Karpas-422 (cell line): ENCODE data around the gene ARL2BP. TPM values are rescaled to one million over a fixed set of nuclear protein-coding genes. Genes with fewer than 3 reads are reported as not detected.

Experiments
- DNase-seq: peaks from one replicate; pipeline ENCODE4 v3.0.0-alpha.2; 2015
- H2AFZ ChIP-seq: fragments of 200-600 bp; sonication (generic); 2 replicates; pipeline ENCODE4 v1.6.1; 2014; ENCODE audit warnings: antibody characterized with exemption, low read length, mixed read lengths
- H3K27ac ChIP-seq: fragments of 200-600 bp; sonication (generic); 2 replicates; pipeline ENCODE4 v1.5.1; 2014; ENCODE audit warnings: mild to moderate bottlenecking, low read length, moderate library complexity
- H3K27me3 ChIP-seq: fragments of 200-600 bp; sonication (generic); 2 replicates; pipeline ENCODE4 v1.6.1; 2014; ENCODE audit warnings: low read length, mixed read lengths
- H3K36me3 ChIP-seq: fragments of 200-600 bp; sonication (generic); 2 replicates; pipeline ENCODE4 v1.6.1; 2014; ENCODE audit warnings: low read length, mixed read lengths; ENCODE audit not compliant: insufficient read depth
- H3K4me1 ChIP-seq: fragments of 200-600 bp; sonication (generic); 2 replicates; pipeline ENCODE4 v1.6.1; 2014; ENCODE audit warnings: mild to moderate bottlenecking, low read length, mixed read lengths
- H3K4me2 ChIP-seq: fragments of 200-600 bp; sonication (generic); 2 replicates; pipeline ENCODE4 v1.6.1; 2014; ENCODE audit warnings: low read length, low read depth, mild to moderate bottlenecking; ENCODE audit not compliant: poor library complexity, severe bottlenecking
- H3K4me3 ChIP-seq: fragments of 200-600 bp; sonication (generic); 2 replicates; pipeline ENCODE4 v1.5.1; 2014; ENCODE audit warnings: mild to moderate bottlenecking, antibody characterized with exemption, low read length, mixed read lengths
- H3K79me2 ChIP-seq: fragments of 200-600 bp; sonication (generic); 2 replicates; pipeline ENCODE4 v1.6.1; 2014; ENCODE audit warnings: mild to moderate bottlenecking, low read length, mixed read lengths
- H3K9ac ChIP-seq: fragments of 200-600 bp; sonication (generic); 2 replicates; pipeline ENCODE4 v1.6.0; 2014; ENCODE audit warnings: low read length
- H3K9me2 ChIP-seq: fragments of 200-600 bp; sonication (generic), shearing (Covaris generic); replicated peaks from 2 replicates; pipeline ENCODE4 v1.6.0; 2014; ENCODE audit warnings: mild to moderate bottlenecking, low read length, moderate library complexity; ENCODE audit not compliant: insufficient read depth
- H3K9me3 ChIP-seq: fragments of 300-700, 200-600 bp; sonication (generic); 2 replicates; pipeline ENCODE4 v1.6.1; 2014; ENCODE audit warnings: low read length, mixed read lengths
- H4K20me1 ChIP-seq: fragments of 200-600 bp; sonication (generic); 2 replicates; pipeline ENCODE4 v1.6.1; 2014; ENCODE audit warnings: mild to moderate bottlenecking, antibody characterized with exemption, low read length, low read depth; ENCODE audit not compliant: insufficient read depth
- total RNA-seq: library from RNA; depleted of rRNA; stranded (reverse); fragments of >200 nt; shearing (Covaris generic); gene quantifications from 2 replicates; pipeline ENCODE4 v1.2.3, GENCODE V29; 2014; ENCODE audit warnings: low replicate concordance

Gene ARL2BP
- total RNA-seq, 1 experiment from 2014 or later = 96.8 TPM

DNA sequence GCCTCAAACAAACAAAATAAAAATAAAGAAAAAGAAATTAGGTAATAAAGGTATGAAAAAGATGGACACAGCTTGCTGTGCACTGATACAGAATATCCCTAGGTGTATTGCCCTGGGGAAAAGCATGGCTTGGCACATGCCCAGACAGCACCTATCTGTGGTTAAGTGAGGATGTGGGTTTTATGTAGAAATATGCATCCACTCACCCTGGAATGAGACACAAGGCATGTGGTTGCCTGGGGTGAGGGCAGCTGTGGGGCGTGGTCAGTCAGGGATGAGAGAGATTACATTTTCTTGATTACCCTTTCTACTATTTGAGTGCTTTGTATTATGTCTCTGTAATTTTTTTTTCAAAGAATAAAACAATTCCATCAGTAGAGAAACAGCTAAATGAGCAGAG lies 32.5 kb downstream of the ARL2BP start:
- no peak for DNase-seq
- Histone ChIP-seq H2AFZ (no peak overlapping the region), H3K4me1 (no peaks in the 10 kb centered on the region), H3K27me3 (no peaks in the 10 kb centered on the region), H3K27ac (no peak overlapping the region), H3K79me2 (no peaks in the 10 kb centered on the region), H3K4me2 (no peak overlapping the region), H3K9ac (no peak overlapping the region), H3K9me3 (no peaks in the 10 kb centered on the region), H4K20me1 (no peaks in the 10 kb centered on the region), H3K36me3 (no peaks in the 10 kb centered on the region), H3K9me2 (no peaks in the 10 kb centered on the region), H3K4me3 (no peak overlapping the region)

DNA sequence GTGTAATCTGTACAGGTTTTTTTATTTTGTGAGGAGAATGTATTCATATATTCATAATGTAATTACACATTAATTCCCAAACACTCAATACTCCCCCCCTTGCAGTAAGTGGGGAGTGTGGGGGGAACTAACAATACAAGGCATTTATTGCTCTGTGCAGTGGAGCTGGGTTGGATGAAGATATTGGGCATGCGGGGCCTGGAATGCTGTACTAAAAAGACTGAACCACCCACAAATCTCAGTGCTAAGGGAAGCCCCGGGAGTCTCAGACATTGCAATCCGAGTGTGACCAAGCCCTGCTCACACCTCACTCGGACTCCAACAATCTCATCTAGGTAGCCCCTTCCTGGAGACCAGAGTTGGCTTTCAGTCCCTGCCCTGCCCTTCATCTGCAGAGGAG lies 33.4 kb downstream of the ARL2BP start:
- Histone ChIP-seq H3K27ac (no peak overlapping the region), H4K20me1 (no peaks in the 10 kb centered on the region), H3K9ac (no peak overlapping the region), H3K79me2 (no peaks in the 10 kb centered on the region), H2AFZ (no peak overlapping the region), H3K4me1 (no peaks in the 10 kb centered on the region), H3K36me3 (no peaks in the 10 kb centered on the region), H3K9me2 (no peaks in the 10 kb centered on the region), H3K9me3 (no peaks in the 10 kb centered on the region), H3K4me3 (no peak overlapping the region), H3K4me2 (no peak overlapping the region), H3K27me3 (no peaks in the 10 kb centered on the region)
- no peak for DNase-seq

DNA sequence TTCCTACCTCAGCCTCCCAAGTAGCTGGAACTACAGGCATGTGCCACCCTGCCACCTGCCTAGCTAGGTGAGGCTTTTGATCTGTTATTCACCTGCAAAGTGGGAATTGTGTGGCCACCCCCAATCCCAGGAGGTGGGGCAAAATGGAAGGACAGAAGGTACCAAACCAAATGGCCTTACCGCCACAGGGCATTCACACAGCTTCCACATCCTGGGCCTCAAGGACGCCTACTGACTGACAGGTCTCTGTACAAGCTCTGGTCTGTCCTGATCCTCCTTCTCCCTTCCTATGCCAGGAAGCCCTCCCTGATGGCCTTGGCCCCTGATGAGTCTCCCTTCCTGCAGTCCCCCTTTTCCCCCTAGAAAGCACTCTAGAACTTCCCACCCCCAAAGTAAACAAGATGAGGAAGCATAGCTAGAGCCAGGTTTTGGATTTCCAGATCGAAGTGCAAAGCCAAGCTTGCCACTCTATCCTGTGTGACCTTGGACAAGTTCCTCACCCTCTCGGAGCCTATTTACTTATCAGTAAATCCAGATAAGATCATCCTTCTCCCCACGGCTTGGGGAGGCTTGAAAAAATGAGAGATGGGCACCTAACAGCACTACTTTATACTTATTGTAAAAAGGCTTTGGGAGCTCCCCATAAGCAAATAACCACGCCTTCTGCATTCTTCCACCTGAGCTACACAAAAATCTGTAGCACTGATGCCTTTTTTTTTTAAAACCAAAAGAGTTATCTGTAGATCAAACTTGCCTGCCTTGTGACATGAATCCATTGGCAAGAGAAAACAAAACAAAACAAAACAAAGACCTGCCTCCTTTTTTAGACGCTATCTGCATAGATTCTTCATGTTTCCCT lies 35.0 kb downstream of the ARL2BP start:
- no peaks in the 10 kb centered on the region for H4K20me1 ChIP-seq
- DNase-seq = no peak
- H3K9me3 ChIP-seq = no peaks in the 10 kb centered on the region
- H3K9me2 ChIP-seq = no peaks in the 10 kb centered on the region
- H3K4me2 ChIP-seq = no peak overlapping the region
- no peak overlapping the region for H3K4me3 ChIP-seq
- no peaks in the 10 kb centered on the region for H3K4me1 ChIP-seq
- no peak overlapping the region for H3K9ac ChIP-seq
- no peaks in the 10 kb centered on the region for H3K36me3 ChIP-seq
- no peaks in the 10 kb centered on the region for H3K27me3 ChIP-seq
- H3K27ac ChIP-seq = no peak overlapping the region
- no peaks in the 10 kb centered on the region for H3K79me2 ChIP-seq
- H2AFZ ChIP-seq = no peak overlapping the region

DNA sequence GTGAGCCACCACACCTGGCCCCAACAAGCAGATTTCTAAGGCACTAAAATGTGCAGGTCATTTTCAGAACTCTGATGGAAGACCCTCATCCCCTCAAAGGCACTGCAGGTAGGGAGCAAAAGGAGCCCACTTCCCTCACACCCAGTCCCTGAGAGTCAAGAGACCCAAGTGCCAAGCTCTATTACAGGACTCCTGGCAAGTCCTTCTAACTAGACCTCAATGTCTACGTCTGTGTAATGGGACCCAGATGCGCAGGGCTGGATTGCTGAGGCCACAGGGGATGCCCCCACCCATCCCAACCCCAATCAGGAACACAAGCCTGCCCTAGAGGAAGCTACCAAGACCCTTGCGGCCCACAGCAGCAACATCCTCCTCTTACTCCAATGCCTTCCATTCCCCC lies 36.7 kb downstream of the ARL2BP start:
- H3K9me3 ChIP-seq = no peaks in the 10 kb centered on the region
- H3K79me2 ChIP-seq = no peaks in the 10 kb centered on the region
- H3K27ac ChIP-seq = no peak overlapping the region
- no peaks in the 10 kb centered on the region for H3K36me3 ChIP-seq
- H3K4me3 ChIP-seq = no peak overlapping the region
- no peaks in the 10 kb centered on the region for H3K9me2 ChIP-seq
- no peak overlapping the region for H2AFZ ChIP-seq
- no peaks in the 10 kb centered on the region for H4K20me1 ChIP-seq
- no peak overlapping the region for H3K4me2 ChIP-seq
- no peak overlapping the region for H3K9ac ChIP-seq
- DNase-seq = no peak
- H3K27me3 ChIP-seq = no peaks in the 10 kb centered on the region
- no peaks in the 10 kb centered on the region for H3K4me1 ChIP-seq

GRCh38 chr16:57282510-57283213 lies 37.6 kb downstream of the ARL2BP start:
- Histone ChIP-seq H2AFZ (no peak overlapping the region), H3K36me3 (no peaks in the 10 kb centered on the region), H3K9me3 (no peaks in the 10 kb centered on the region), H3K4me3 (no peak overlapping the region), H3K27ac (no peak overlapping the region), H3K27me3 (no peaks in the 10 kb centered on the region), H3K4me2 (no peak overlapping the region), H3K9ac (no peak overlapping the region), H3K4me1 (no peaks in the 10 kb centered on the region), H4K20me1 (no peaks in the 10 kb centered on the region), H3K79me2 (no peaks in the 10 kb centered on the region), H3K9me2 (no peaks in the 10 kb centered on the region)
- no peak for DNase-seq

DNA sequence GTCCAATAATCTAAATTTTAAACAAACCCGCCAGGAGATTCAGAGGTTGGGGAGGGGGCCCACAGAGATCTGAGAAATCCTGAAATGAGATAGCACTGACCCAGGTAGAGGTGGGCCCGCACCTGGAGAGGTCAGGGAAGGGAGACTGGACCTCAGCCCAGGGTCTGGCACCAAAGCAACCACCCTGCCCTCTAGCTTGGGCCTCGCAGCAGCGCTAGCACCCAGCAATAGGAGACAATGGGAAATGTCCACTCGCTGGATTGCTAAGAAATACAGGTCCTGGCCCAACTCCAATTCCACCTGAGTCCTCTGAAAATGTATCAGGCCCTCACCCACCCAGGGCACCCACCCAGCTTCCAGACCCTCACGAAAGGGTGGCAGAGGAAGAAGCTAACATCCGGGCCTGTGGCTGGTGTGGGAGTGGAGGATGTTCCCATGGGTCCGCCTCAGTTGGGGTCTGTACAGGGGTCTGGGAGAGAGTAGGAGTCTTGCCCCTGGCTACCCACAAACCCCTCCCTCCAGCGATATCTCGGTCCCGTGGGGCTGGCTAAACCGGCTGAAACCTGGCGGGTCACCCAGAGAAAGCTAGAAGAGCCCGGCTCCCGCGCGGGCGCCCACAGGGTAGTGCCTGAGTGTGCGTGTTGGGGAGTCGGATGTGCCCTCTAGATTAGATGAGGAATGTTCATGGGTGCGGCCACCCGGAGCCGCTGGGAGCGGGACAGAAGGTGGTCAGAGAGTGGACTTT lies 38.3 kb downstream of the ARL2BP start:
- no peaks in the 10 kb centered on the region for H3K79me2 ChIP-seq
- no peak overlapping the region for H3K27ac ChIP-seq
- no peaks in the 10 kb centered on the region for H3K9me3 ChIP-seq
- no peak overlapping the region for H3K4me3 ChIP-seq
- no peaks in the 10 kb centered on the region for H3K9me2 ChIP-seq
- H3K9ac ChIP-seq = no peak overlapping the region
- no peak overlapping the region for H2AFZ ChIP-seq
- no peak overlapping the region for H3K4me2 ChIP-seq
- H4K20me1 ChIP-seq = no peaks in the 10 kb centered on the region
- no peaks in the 10 kb centered on the region for H3K27me3 ChIP-seq
- no peak for DNase-seq
- no peaks in the 10 kb centered on the region for H3K4me1 ChIP-seq
- H3K36me3 ChIP-seq = no peaks in the 10 kb centered on the region

DNA sequence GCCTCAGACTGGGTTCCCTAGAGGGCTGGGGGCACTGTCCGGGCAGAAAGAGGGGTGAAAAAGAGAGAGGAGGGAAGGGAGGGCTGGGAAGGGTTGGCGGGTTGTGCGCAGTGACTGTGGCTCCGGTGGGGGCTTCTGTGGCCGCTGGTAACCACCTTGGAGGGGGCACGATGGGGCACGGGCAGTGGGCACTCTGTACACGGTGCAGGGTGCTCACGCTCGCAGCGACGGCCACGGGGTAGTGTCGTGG lies 38.8 kb downstream of the ARL2BP start:
- Histone ChIP-seq H4K20me1 (no peaks in the 10 kb centered on the region), H3K27me3 (no peaks in the 10 kb centered on the region), H3K27ac (no peak overlapping the region), H3K9ac (no peak overlapping the region), H3K36me3 (no peaks in the 10 kb centered on the region), H3K9me2 (no peaks in the 10 kb centered on the region), H3K4me2 (no peak overlapping the region), H3K4me3 (no peak overlapping the region), H3K79me2 (no peaks in the 10 kb centered on the region), H2AFZ (no peak overlapping the region), H3K9me3 (no peaks in the 10 kb centered on the region), H3K4me1 (no peaks in the 10 kb centered on the region)
- DNase-seq = no peak

- Histone ChIP-seq H3K4me1 (no peaks in the 10 kb centered on the region), H2AFZ (no peak within 1 kb of the TSS), H3K27ac (no peak within 1 kb of the TSS), H3K36me3 (no peaks in the 10 kb centered on the region), H4K20me1 (no peaks in the 10 kb centered on the region), H3K9me2 (no peaks in the 10 kb centered on the region), H3K4me3 (no peak within 1 kb of the TSS), H3K9me3 (no peaks in the 10 kb centered on the region), H3K79me2 (no peaks in the 10 kb centered on the region), H3K27me3 (no peaks in the 10 kb centered on the region), H3K4me2 (no peak within 1 kb of the TSS), H3K9ac (no peak within 1 kb of the TSS)
- DNase-seq = no peak
Measured at GRCh38 chr16:57284209-57284951, 39.3 kb downstream of the ARL2BP start, which contains the start of gene PLLP. PLLP (minus strand) TSS chr16:57284672; CDS start chr16:57284540, 132 bp downstream.
